ENCODE results near the gene FBXL17. TPM values are rescaled to one million over a fixed set of nuclear protein-coding genes. Genes with fewer than 3 reads are reported as not detected.
"Not testable (repeated sequence)": the region's sequence is repeated elsewhere in the genome, so short reads cannot be mapped to it uniquely, and the experiment has no call there.

The FBXL17 gene
- total and polyA plus RNA-seq, 2 experiments from 2014 or later = 1.8 to 13.1 TPM

GRCh38 chr5:108280248-108280647 is 101.7 kb downstream of the FBXL17 start:
- Histone ChIP-seq H3K9me3 (ENCODE audit: low read depth) (no peaks in the 10 kb centered on the region), H3K4me1 (ENCODE audit: insufficient read depth) (no peaks in the 10 kb centered on the region), H4K20me1 (ENCODE audit: insufficient read depth) (no peaks in the 10 kb centered on the region), H3K36me3 (ENCODE audit: low read depth) (no peaks in the 10 kb centered on the region), H3K4me3 (no peak overlapping the region), H3K4me2 (ENCODE audit: unreplicated experiment) (no peak overlapping the region), H3K9me2 (ENCODE audit: insufficient read depth) (no peaks in the 10 kb centered on the region), H3K9ac (no peak overlapping the region), H3K79me2 (ENCODE audit: insufficient read depth) (no peaks in the 10 kb centered on the region), H3K27ac (no peak overlapping the region), H3K27me3 (replicated peaks; ENCODE audit: insufficient read depth) (no peaks in the 10 kb centered on the region), H2AFZ (no peak overlapping the region), H3F3A (ENCODE audit: insufficient read depth) (no peaks in the 10 kb centered on the region)
- no peak for TF ChIP-seq EZH2 (IDR thresholded peaks at IDR 0.05; ENCODE audit: insufficient read depth, poor library complexity, severe bottlenecking)
- no peak for TF ChIP-seq EZH2phosphoT487 (IDR thresholded peaks at IDR 0.05; ENCODE audit: insufficient read depth, low read depth)
- in situ Hi-C loops (cut with MboI) = no loop called here
- DNase-seq = no peak

GRCh38 chr5:108278285-108279240 is 103.3 kb downstream of the FBXL17 start:
- H3K79me2 ChIP-seq (ENCODE audit: insufficient read depth) = no peaks in the 10 kb centered on the region
- 71 to 88% methylated on average over 3 of the region's 3 CpGs for WGBS, 2 experiments (ENCODE audit: low coverage in 1 of 2, low lambda C conversion rate in 2 of 2, missing lambda C conversion rate in 2 of 2)

DNA sequence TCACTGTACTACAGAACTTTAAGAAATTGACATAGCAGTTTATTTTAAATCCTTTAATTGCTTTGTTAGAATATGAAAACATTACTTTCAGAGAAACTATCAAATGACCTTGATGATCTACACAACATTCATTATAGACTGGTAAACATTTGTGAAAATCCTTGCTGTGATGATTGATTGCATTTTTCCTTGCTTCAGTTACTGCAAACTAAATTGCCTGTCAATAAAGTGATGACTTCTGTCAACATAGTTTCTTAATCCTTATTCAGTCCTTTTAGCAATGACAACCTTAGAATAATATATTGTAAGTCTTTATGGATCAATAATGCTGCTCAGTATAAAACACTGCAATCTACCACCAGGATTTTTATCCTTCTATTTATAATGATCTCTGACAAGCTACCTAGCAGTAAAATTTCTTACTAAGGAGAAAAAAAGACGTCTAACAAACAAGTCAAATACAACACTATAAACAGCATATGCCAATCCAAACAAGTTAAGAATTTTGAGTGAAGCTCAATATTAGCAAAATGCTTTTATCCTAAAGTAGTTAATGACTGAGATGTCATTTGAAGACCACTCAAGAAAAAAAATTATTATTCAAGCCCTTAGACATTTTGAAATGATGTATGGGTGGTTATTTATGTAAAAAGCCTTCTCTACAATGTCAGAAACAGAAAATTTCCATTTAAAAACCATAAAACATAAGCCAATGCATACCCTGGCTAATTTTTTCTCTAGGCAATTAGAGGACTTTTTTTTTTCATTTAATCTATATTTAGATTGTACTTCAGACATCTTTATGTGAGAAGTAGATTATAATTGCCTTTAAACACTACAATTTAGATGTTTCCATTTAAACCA is 105.5 kb downstream of the FBXL17 start:
- no peak overlapping the region for H2AFZ ChIP-seq

More at GRCh38 chr5:108278285-108279240, 103.3 kb downstream of the FBXL17 start:
- no peaks in the 10 kb centered on the region for H3K9me3 ChIP-seq (ENCODE audit: low read depth)
- H3K36me3 ChIP-seq (ENCODE audit: low read depth) = no peaks in the 10 kb centered on the region
- no peak overlapping the region for H3K9ac ChIP-seq
- no peak for DNase-seq
- TF ChIP-seq EZH2phosphoT487 (IDR thresholded peaks at IDR 0.05; ENCODE audit: insufficient read depth, low read depth) (no peak), EZH2 (IDR thresholded peaks at IDR 0.05; ENCODE audit: insufficient read depth, poor library complexity, severe bottlenecking) (no peak)
- no peak overlapping the region for H3K4me3 ChIP-seq
- H3K27me3 ChIP-seq (replicated peaks; ENCODE audit: insufficient read depth) = no peaks in the 10 kb centered on the region
- no peak overlapping the region for H2AFZ ChIP-seq
- in situ Hi-C loops (cut with MboI) = no loop called here
- H3F3A ChIP-seq (ENCODE audit: insufficient read depth) = no peaks in the 10 kb centered on the region
- no peak overlapping the region for H3K4me2 ChIP-seq (ENCODE audit: unreplicated experiment)
- H3K27ac ChIP-seq = no peak overlapping the region
- H3K4me1 ChIP-seq (ENCODE audit: insufficient read depth) = no peaks in the 10 kb centered on the region
- no peaks in the 10 kb centered on the region for H3K9me2 ChIP-seq (ENCODE audit: insufficient read depth)
- H4K20me1 ChIP-seq (ENCODE audit: insufficient read depth) = no peaks in the 10 kb centered on the region

GRCh38 chr5:108274080-108274479 is 107.8 kb downstream of the FBXL17 start:
- H3K79me2 ChIP-seq (ENCODE audit: insufficient read depth); H3F3A ChIP-seq (ENCODE audit: insufficient read depth); H2AFZ ChIP-seq; H3K9ac ChIP-seq; H4K20me1 ChIP-seq (ENCODE audit: insufficient read depth); H3K36me3 ChIP-seq (ENCODE audit: low read depth); DNase-seq; H3K9me3 ChIP-seq (ENCODE audit: low read depth); H3K4me3 ChIP-seq; H3K27me3 ChIP-seq (replicated peaks; ENCODE audit: insufficient read depth); H3K4me1 ChIP-seq (ENCODE audit: insufficient read depth); H3K4me2 ChIP-seq (ENCODE audit: unreplicated experiment); in situ Hi-C loops (cut with MboI); H3K27ac ChIP-seq; H3K9me2 ChIP-seq (ENCODE audit: insufficient read depth): not testable (repeated sequence)
- WGBS, 2 experiments (ENCODE audit: low coverage in 1 of 2, low lambda C conversion rate in 2 of 2, missing lambda C conversion rate in 2 of 2) = 83 to 89% methylated on average over 10 of the region's 10 CpGs

More for the DNA sequence above, 105.5 kb downstream of the FBXL17 start:
- 53 to 55% methylated on average over 1 of the region's 1 CpG for WGBS, 2 experiments (ENCODE audit: low coverage in 1 of 2, low lambda C conversion rate in 2 of 2, missing lambda C conversion rate in 2 of 2)
- DNase-seq = no peak
- Histone ChIP-seq H3K9me2 (ENCODE audit: insufficient read depth) (no peaks in the 10 kb centered on the region), H3F3A (ENCODE audit: insufficient read depth) (no peaks in the 10 kb centered on the region), H3K4me2 (ENCODE audit: unreplicated experiment) (no peak overlapping the region), H4K20me1 (ENCODE audit: insufficient read depth) (no peaks in the 10 kb centered on the region), H3K4me3 (no peak overlapping the region), H3K36me3 (ENCODE audit: low read depth) (no peaks in the 10 kb centered on the region), H3K9me3 (ENCODE audit: low read depth) (no peaks in the 10 kb centered on the region), H3K79me2 (ENCODE audit: insufficient read depth) (no peaks in the 10 kb centered on the region), H3K4me1 (ENCODE audit: insufficient read depth) (no peaks in the 10 kb centered on the region), H3K9ac (no peak overlapping the region), H3K27me3 (replicated peaks; ENCODE audit: insufficient read depth) (no peaks in the 10 kb centered on the region), H3K27ac (no peak overlapping the region)
- TF ChIP-seq EZH2 (IDR thresholded peaks at IDR 0.05; ENCODE audit: insufficient read depth, poor library complexity, severe bottlenecking) = no peak
- no peak for TF ChIP-seq EZH2phosphoT487 (IDR thresholded peaks at IDR 0.05; ENCODE audit: insufficient read depth, low read depth)
- in situ Hi-C loops (cut with MboI) = no loop called here

Data from GM23248 (cell line).